Subcutaneous adipose tissue (tissue), 4 donors: Measurements from ENCODE around the gene NPPA. TPM values are rescaled to one million over a fixed set of nuclear protein-coding genes. Genes with fewer than 3 reads are reported as not detected.

ENCODE experiments used
- total RNA-seq, 4 donors: library from RNA; depleted of rRNA; stranded (reverse); fragments of >200 nt; gene quantifications; one replicate each; pipeline ENCODE4 v1.1.0, GENCODE V29; 2016
- TF ChIP-seq, protein P1 (sequence below): fragments of 450-650 bp; IDR thresholded peaks from one replicate; pipeline ENCODE4 v1.5.1; 2016; ENCODE audit warnings: low read depth, mild to moderate bottlenecking, control low read depth, antibody characterized with exemption, moderate library complexity

NPPA gene
- total RNA-seq, 4 donors from 2014 or later = not detected

DNA sequence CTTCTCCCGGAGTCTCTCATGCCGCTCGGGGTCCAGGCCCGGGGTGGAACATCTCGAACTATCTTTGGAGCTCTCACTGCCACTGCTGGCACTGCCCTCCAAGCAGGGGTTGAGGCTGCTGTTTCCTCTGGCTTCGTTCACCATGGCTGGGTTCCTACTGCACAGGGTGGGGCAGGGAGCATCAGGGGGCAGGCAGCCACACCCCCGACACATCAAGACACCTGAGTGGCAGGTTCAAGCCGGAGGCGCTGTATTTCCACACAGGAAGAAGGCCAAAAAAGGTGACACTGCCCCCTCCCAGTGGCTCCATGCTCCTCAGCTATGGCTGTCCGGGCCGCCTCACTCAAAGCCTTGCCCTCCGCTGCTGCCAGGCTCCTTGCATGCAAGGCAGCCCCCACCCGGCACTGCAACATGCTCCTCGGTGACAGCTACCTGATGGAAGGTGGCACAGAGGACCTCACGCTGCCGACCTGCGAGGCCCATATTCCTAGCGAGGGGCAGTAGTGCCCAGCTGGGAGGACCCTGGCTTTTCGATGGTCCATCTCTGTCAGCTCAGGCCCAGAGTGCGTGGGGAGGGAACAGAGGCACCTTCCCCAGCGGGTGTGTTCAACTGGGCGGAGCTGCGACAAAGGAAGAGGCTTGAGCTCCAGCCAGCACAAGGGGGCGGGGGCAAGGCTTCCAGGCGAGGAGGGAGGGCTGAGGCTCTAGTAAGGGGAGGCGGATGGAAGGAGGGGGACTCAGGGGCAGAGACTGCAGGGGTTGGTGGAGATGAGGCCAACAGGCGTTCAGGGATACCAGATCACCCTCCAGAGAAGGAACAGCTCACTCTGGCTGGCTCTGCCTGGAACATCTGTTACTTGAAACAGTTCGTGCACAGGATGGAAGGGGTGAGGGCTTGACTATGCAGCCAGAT, 44.4 kb downstream of the NPPA start:
- TF ChIP-seq, protein P1, sequence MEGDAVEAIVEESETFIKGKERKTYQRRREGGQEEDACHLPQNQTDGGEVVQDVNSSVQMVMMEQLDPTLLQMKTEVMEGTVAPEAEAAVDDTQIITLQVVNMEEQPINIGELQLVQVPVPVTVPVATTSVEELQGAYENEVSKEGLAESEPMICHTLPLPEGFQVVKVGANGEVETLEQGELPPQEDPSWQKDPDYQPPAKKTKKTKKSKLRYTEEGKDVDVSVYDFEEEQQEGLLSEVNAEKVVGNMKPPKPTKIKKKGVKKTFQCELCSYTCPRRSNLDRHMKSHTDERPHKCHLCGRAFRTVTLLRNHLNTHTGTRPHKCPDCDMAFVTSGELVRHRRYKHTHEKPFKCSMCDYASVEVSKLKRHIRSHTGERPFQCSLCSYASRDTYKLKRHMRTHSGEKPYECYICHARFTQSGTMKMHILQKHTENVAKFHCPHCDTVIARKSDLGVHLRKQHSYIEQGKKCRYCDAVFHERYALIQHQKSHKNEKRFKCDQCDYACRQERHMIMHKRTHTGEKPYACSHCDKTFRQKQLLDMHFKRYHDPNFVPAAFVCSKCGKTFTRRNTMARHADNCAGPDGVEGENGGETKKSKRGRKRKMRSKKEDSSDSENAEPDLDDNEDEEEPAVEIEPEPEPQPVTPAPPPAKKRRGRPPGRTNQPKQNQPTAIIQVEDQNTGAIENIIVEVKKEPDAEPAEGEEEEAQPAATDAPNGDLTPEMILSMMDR = no peak

DNA sequence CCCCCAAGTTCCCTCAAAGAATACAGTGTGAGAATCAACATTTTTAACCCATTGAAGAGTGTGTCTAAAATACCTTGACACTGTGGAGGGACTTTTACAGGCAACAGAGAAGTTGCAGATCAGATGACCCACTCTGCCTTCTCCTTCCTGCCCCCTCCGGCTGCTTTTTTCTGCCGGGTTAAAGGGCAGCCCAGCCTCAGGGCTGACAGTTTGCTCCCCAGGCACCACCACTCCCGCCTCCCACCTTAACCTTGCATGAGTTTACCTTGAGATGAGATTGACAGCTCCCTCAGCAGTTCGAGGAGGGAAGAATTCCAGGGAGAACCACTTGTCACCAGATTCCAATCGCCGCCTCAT, 45.0 kb downstream of the NPPA start:
- TF ChIP-seq, protein P1 = no peak

DNA sequence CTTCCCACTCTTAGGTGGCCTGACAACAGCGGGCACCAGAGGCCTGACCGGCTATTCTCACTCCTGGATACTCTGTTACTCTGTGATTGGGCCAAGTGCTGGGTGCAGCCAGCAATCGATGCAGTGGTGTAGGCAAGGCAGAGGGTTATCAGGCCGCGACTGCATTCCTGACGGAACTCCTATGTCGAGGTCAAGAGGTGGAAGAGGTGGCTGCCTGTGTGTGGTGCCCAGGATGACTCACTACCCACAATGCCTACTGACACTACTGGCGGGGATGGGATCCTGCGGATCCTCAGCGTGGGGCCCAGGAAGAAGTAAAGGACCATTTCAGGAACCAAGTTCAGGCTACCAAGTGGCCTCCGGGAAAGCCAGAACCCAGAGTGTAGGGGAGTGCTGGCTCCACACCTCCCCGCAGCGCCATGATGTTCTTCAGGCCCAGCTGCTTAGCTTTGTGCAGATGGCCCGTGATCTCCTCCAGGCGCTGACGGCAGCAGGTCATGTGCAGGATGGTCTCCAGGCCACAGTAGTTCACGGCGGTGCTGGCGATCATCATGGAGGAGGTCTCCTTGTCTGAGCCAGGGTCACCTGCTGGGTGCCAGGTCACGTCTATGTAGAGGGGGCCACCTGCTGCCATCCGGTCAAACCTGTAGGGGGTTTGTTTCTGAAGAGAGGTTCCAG, 46.7 kb downstream of the NPPA start:
- TF ChIP-seq, protein P1 = no peak

DNA sequence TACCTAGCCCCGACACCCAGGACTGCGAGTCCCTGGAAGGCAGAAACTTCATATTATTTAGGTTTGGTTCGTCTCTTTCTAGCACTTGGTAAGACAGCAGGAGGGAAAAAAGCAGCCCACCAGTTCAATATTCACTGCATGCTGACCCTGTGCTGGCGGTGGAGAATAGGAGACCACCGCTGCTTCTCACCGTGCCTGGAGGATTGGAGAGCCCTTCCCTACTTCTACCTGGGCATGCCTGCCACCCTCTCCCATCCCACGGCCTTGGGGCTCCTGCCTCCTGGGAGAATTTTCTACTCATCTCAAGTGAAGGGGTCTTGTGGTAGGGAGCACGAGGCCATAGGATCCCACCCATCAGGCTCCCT, 47.2 kb downstream of the NPPA start:
- TF ChIP-seq, protein P1 = no peak

DNA sequence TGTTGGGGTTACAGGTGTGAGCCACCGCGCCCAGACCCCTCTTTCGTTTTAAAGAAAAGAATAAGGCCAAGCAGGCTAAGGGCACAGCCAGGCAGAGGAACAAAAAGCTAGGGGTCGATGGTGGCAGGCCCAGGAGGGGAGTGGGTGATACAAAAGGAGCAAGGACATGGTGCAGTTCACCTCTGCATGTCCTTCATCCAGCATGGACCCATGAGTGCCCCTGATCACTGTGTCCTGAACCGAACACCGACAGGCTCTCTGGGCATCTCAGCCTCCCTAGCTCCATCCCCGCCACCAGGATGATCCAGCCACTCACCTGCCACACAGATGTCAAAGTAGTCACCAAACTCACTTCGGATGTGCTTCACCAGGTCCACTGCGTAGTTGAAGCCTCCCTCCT, 47.7 kb downstream of the NPPA start:
- TF ChIP-seq, protein P1 = no peak

DNA sequence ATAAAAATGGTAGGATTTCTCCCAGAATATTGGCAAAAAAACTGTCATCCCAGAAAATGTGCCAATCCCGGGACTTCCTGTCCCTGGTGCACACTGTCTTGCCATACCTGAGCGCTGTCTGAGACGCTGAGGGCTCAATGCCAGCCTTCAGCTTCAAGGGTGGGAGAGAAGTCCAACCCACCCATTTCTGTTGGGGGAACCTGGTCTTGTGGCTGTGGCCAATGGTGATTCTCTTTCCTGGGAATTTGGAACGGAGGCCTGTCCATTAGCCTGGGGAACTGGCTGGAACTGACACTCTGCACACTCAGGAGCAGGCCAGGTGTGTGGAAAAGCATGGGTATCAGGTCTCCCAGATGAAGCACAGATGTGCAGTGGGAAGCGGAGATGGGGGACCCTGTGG, 48.5 kb downstream of the NPPA start:
- TF ChIP-seq, protein P1 = no peak

DNA sequence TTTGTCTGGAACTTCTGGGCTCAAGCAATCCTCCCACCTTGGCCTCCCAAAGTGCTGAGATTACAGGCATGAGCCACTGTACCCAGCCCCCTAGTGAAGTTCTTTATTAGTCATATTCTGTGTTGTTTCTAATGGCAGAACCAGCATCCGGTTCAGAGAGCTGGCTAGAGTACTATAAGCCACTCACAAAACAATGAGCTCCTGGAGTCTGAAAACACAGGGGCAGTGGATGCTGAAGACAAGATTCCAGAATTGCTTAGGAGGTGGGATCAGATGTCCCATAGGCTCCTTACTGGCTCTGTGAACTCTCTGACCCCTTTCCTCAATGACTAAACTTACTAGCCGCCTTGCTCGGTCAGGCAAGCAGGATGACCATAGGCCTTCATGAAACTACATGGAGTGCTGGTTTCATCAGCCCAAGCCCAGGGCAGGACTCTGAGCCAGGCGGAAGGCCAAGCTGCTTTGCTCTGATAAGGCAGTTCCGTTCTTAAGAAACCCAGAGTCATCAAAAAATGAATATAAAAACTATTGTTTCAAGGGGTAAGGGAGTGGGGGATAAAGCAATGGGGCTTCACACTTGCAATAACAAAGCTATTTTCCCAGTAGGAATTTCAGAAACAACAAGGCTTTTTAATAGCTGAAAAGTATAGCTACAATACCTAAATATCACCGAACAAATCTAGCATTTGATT, 49.9 kb downstream of the NPPA start:
- TF ChIP-seq, protein P1 = no peak
